Karpas-422 (cell line): ENCODE results near the gene NDUFV1. TPM values are rescaled to one million over a fixed set of nuclear protein-coding genes. Genes with fewer than 3 reads are reported as not detected.
"Not testable (repeated sequence)": the region's sequence is repeated elsewhere in the genome, so short reads cannot be mapped to it uniquely, and the experiment has no call there.

Source experiments
- DNase-seq: peaks from one replicate; pipeline ENCODE4 v3.0.0-alpha.2; 2015
- H2AFZ ChIP-seq: fragments of 200-600 bp; sonication (generic); 2 replicates; pipeline ENCODE4 v1.6.1; 2014; ENCODE audit warnings: antibody characterized with exemption, low read length, mixed read lengths
- H3K27ac ChIP-seq: fragments of 200-600 bp; sonication (generic); 2 replicates; pipeline ENCODE4 v1.5.1; 2014; ENCODE audit warnings: mild to moderate bottlenecking, low read length, moderate library complexity
- H3K27me3 ChIP-seq: fragments of 200-600 bp; sonication (generic); 2 replicates; pipeline ENCODE4 v1.6.1; 2014; ENCODE audit warnings: low read length, mixed read lengths
- H3K36me3 ChIP-seq: fragments of 200-600 bp; sonication (generic); 2 replicates; pipeline ENCODE4 v1.6.1; 2014; ENCODE audit warnings: low read length, mixed read lengths; ENCODE audit not compliant: insufficient read depth
- H3K4me1 ChIP-seq: fragments of 200-600 bp; sonication (generic); 2 replicates; pipeline ENCODE4 v1.6.1; 2014; ENCODE audit warnings: mild to moderate bottlenecking, low read length, mixed read lengths
- H3K4me2 ChIP-seq: fragments of 200-600 bp; sonication (generic); 2 replicates; pipeline ENCODE4 v1.6.1; 2014; ENCODE audit warnings: low read length, low read depth, mild to moderate bottlenecking; ENCODE audit not compliant: poor library complexity, severe bottlenecking
- H3K4me3 ChIP-seq: fragments of 200-600 bp; sonication (generic); 2 replicates; pipeline ENCODE4 v1.5.1; 2014; ENCODE audit warnings: mild to moderate bottlenecking, antibody characterized with exemption, low read length, mixed read lengths
- H3K79me2 ChIP-seq: fragments of 200-600 bp; sonication (generic); 2 replicates; pipeline ENCODE4 v1.6.1; 2014; ENCODE audit warnings: mild to moderate bottlenecking, low read length, mixed read lengths
- H3K9ac ChIP-seq: fragments of 200-600 bp; sonication (generic); 2 replicates; pipeline ENCODE4 v1.6.0; 2014; ENCODE audit warnings: low read length
- H3K9me2 ChIP-seq: fragments of 200-600 bp; sonication (generic), shearing (Covaris generic); replicated peaks from 2 replicates; pipeline ENCODE4 v1.6.0; 2014; ENCODE audit warnings: mild to moderate bottlenecking, low read length, moderate library complexity; ENCODE audit not compliant: insufficient read depth
- H3K9me3 ChIP-seq: fragments of 300-700, 200-600 bp; sonication (generic); 2 replicates; pipeline ENCODE4 v1.6.1; 2014; ENCODE audit warnings: low read length, mixed read lengths
- H4K20me1 ChIP-seq: fragments of 200-600 bp; sonication (generic); 2 replicates; pipeline ENCODE4 v1.6.1; 2014; ENCODE audit warnings: mild to moderate bottlenecking, antibody characterized with exemption, low read length, low read depth; ENCODE audit not compliant: insufficient read depth
- total RNA-seq: library from RNA; depleted of rRNA; stranded (reverse); fragments of >200 nt; shearing (Covaris generic); gene quantifications from 2 replicates; pipeline ENCODE4 v1.2.3, GENCODE V29; 2014; ENCODE audit warnings: low replicate concordance

Gene NDUFV1
- total RNA-seq, 1 experiment from 2014 or later, result 145 TPM

DNA sequence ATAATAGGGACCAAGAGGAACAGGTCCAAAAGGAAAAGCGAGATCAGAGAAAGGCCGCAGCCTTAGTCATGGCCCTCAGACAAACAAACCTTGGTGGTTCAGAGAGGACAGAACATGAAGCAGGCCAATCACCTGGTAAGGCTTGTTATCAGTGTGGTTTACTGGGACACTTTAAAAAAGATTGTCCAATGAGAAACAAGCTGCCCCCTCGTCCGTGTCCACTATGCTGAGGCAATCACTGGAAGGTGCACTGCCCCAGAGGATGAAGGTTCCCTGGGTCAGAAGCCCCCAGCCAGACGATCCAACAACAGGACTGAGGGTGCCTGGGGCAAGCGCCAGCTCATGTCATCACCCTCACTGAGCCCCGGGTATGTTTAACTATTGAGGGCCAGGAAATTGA is 16.2 kb downstream of the NDUFV1 start:
- not testable (repeated sequence) for DNase-seq, H4K20me1 ChIP-seq, H3K4me3 ChIP-seq, H2AFZ ChIP-seq, H3K4me2 ChIP-seq, H3K9me2 ChIP-seq, H3K27ac ChIP-seq, H3K36me3 ChIP-seq, H3K9ac ChIP-seq, H3K9me3 ChIP-seq, H3K27me3 ChIP-seq, H3K79me2 ChIP-seq, H3K4me1 ChIP-seq

DNA sequence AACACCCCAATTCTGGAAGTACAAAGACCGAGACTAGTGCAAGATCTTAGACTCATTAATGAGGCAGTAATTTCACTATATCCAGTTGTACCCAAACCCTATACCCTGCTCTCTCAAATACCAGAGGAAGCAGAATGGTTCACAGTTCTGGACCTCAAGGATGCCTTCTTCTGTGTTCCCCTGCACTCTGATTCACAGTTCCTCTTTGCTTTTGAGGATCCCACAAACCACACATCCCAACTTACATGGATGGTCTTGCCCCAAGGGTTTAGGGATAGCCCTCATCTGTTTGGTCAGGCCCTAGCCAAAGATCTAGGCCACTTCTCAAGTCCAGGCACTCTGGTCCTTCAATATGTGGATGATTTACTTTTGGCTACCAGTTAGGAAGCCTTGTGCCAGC is 17.1 kb downstream of the NDUFV1 start:
- H4K20me1 ChIP-seq, H3K9me3 ChIP-seq, H3K4me2 ChIP-seq, H3K9ac ChIP-seq, H3K27me3 ChIP-seq, H3K9me2 ChIP-seq, H3K27ac ChIP-seq, H3K36me3 ChIP-seq, H2AFZ ChIP-seq, H3K4me3 ChIP-seq, DNase-seq, H3K79me2 ChIP-seq, H3K4me1 ChIP-seq: not testable (repeated sequence)

DNA sequence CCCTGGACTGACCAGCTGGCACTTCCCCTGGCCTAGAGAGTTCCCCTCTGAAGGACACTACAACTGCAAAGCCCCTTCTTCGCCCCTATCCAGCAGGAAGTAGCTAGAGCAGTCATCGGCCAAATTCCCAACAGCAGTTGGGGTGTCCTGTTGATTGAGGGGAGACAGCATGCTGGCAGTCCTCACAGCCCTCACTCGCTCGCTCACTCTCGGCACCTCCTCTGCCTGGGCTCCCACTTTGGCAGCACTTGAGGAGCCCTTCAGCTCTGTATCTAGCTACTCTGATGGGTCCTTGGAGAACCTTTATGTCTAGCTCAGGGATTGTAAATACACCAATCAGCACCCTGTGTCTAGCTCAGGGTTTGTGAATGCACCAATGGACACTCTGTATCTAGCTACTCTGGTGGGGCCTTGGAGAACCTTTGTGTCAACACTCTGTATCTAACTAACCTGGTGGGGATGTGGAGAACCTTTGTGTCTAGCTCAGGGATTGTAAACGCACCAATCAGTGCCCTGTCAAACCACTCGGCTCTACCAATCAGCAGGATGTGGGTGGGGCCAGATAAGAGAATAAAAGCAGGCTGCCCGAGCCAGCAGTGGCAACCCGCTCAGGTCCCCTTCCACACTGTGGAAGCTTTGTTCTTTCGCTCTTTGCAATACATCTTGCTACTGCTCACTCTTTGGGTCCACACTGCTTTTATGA is 19.5 kb downstream of the NDUFV1 start:
- DNase-seq, H3K27ac ChIP-seq, H3K4me2 ChIP-seq, H3K27me3 ChIP-seq, H2AFZ ChIP-seq, H4K20me1 ChIP-seq, H3K9me3 ChIP-seq, H3K9me2 ChIP-seq, H3K4me3 ChIP-seq, H3K36me3 ChIP-seq, H3K9ac ChIP-seq, H3K79me2 ChIP-seq: not testable (repeated sequence)
- peaks cover 23% of the 10 kb centered on the region for H3K4me1 ChIP-seq

DNA sequence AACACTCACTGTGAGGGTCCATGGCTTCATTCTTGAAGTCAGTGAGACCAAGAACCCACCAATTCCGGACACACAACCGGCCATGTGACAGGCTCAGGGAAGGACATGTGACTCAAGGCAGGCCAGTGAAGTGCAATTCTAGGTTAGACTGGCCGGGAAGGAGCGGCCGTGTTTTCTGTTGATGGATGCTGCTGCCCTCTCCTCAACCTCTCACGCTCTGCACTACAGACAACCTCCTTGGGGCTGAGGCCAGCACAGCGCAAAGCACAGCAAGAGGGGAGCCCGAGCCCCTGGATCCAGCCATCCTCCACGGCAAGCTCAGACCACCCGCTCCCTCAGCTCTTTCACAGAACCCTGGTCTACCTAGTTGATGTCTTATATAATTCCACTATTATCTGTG is 20.2 kb downstream of the NDUFV1 start:
- Histone ChIP-seq H3K4me1 (peaks cover 26% of the 10 kb centered on the region), H3K27me3 (no peaks in the 10 kb centered on the region), H2AFZ (no peak overlapping the region), H3K4me2 (no peak overlapping the region), H3K4me3 (no peak overlapping the region), H4K20me1 (no peaks in the 10 kb centered on the region), H3K9ac (no peak overlapping the region), H3K36me3 (no peaks in the 10 kb centered on the region; the same call in 1 of the 2 replicates), H3K27ac (no peak overlapping the region), H3K79me2 (no peaks in the 10 kb centered on the region), H3K9me3 (no peaks in the 10 kb centered on the region), H3K9me2 (no peaks in the 10 kb centered on the region)
- DNase-seq, result no peak

DNA sequence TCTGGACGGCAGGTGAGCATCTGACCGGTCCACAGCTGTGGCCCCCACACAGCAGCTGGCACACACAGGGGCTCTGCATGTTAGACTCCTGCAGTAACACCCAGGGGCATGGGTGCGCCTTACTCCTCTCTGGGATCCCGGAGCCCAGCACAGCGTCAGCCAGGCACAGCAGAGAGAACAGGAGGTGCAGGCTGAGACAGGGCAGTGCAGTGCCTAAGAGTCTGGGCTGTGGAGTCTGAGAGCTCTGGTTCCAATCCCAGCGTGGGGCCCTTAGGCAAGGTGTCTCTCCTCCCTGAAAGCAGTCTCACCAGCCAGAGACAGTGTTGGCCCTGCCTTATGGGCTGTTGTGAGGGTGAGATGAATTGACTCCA is 20.7 kb downstream of the NDUFV1 start:
- Histone ChIP-seq H3K4me1 (peaks cover 26% of the 10 kb centered on the region), H2AFZ (no peak overlapping the region), H3K4me3 (no peak overlapping the region), H3K9ac (no peak overlapping the region), H3K9me3 (no peaks in the 10 kb centered on the region), H3K79me2 (no peaks in the 10 kb centered on the region), H3K27me3 (no peaks in the 10 kb centered on the region), H3K36me3 (no peaks in the 10 kb centered on the region; the same call in 1 of the 2 replicates), H4K20me1 (no peaks in the 10 kb centered on the region), H3K27ac (no peak overlapping the region), H3K9me2 (no peaks in the 10 kb centered on the region), H3K4me2 (no peak overlapping the region)
- no peak for DNase-seq

DNA sequence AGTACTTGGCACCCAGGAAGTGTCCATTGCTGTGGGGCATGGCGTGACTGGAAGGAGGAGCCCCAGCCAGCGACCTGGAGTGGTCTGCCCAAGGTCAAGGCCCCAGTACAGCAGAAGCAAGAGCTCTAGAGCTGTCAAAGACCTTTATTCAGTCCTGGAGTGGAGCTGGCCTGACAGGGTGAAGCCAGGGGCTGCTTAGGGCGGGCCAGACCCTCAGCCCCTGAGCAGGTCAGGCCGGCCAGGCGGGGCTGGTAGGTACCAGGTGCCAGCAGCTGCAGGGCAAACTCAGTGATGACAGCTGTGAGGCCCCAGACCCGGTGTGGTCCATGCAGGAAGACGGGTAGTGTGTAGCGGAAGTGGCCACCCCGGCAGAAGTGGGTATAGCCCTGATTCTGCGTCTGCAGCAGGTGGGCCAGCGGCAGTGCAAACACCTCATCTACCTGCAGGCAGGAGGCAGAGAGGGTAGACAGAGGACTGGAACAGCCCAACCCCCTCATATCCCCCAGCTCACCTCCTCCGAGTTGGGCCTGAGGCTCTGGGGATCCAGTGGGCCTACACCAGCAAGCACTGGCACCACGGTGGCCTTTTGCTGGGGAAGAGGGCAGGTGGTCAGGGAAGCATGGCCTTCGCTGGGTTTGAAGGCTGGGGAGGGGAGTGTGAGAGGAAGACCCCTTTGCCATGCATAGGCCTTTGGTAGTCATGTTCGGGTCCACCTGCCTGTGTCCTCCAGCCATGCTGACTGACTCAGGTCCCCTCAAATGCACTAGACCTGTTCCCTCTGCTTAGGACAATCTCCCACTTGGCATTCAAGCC is 21.3 kb downstream of the NDUFV1 start:
- H3K27ac ChIP-seq, result no peak overlapping the region
- no peaks in the 10 kb centered on the region for H3K27me3 ChIP-seq
- H3K4me1 ChIP-seq, result peaks cover 26% of the 10 kb centered on the region
- H3K4me2 ChIP-seq, result peak overlapping the region; percentile 68
- no peaks in the 10 kb centered on the region for H3K9me2 ChIP-seq
- H3K36me3 ChIP-seq, result no peaks in the 10 kb centered on the region; the same call in 1 of the 2 replicates
- no peak overlapping the region for H2AFZ ChIP-seq
- no peaks in the 10 kb centered on the region for H4K20me1 ChIP-seq
- H3K9ac ChIP-seq, result peak overlapping the region; percentile 80
- no peak for DNase-seq
- no peaks in the 10 kb centered on the region for H3K79me2 ChIP-seq
- H3K4me3 ChIP-seq, result peak overlapping the region; percentile 61
- H3K9me3 ChIP-seq, result no peaks in the 10 kb centered on the region

DNA sequence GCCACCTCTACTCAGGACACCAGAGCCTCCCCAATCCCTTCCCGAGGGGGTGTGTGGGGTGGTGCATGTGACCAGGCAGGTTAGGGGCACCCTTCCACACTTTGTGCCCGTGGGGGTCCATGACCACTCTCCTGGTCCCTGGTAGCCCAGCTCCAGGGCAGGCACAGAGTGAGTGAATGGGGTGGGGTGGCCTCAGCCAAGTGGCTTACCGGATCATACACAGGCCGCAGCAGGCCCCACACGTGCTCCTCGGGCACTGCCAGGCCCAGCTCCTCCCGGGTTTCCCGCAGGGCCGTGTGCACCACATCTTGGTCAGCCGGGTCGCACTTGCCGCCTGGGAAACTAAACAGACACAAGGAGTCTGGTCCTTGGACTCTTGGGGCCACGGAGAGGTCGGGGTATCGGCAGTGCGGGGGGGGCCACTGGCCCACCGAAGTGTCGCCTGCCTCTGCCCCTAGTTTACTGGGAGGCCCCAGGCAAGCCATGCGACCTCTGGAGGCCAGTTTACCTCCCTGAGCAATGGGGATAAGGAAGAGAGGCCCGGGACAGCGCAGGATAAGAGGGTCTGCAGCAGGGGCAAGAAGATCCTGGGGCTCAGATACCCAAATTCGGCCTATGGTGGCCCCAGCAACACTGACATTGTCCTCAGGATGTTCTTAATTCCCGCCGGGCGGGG is 22.1 kb downstream of the NDUFV1 start:
- H3K4me1 ChIP-seq, result peaks cover 26% of the 10 kb centered on the region
- DNase-seq, result no peak
- peak overlapping the region; percentile 61 for H3K4me3 ChIP-seq

More for the DNA sequence above, 22.1 kb downstream of the NDUFV1 start:
- Histone ChIP-seq H3K4me2 (peak overlapping the region; percentile 68), H2AFZ (peak overlapping the region; percentile 39), H3K79me2 (no peaks in the 10 kb centered on the region), H3K9me2 (no peaks in the 10 kb centered on the region), H3K27ac (no peak overlapping the region), H3K9ac (peak overlapping the region; percentile 80), H3K27me3 (no peaks in the 10 kb centered on the region), H3K36me3 (no peaks in the 10 kb centered on the region; the same call in 1 of the 2 replicates), H3K9me3 (no peaks in the 10 kb centered on the region), H4K20me1 (no peaks in the 10 kb centered on the region)
